Ovary (tissue), 9 donors: Measurements from ENCODE around the gene THAP4. TPM values are rescaled to one million over a fixed set of nuclear protein-coding genes. Genes with fewer than 3 reads are reported as not detected.
A peak's percentile ranks its signal among the peaks of the same experiment; 100 is the strongest.

Source experiments
- DNase-seq, 5 donors: peaks; one replicate each; pipeline ENCODE4 v3.0.0-alpha.2; 2019 to 2020
- H3K27ac ChIP-seq, 2 donors: fragments of 200-600 bp; one replicate each; pipeline versions ENCODE4 v1.5.1 to v1.8.0; 2019 to 2022
- H3K27me3 ChIP-seq: fragments of 200-600 bp; one replicate; pipeline ENCODE4 v1.8.0; 2022
- H3K36me3 ChIP-seq: fragments of 200-600 bp; sonication (generic); one replicate; pipeline ENCODE4 v1.5.1; 2019
- H3K4me1 ChIP-seq: one replicate; pipeline ENCODE4 v1.8.1; 2013; ENCODE audit warnings: mild to moderate bottlenecking, moderate library complexity; ENCODE audit not compliant: insufficient read depth
- H3K4me3 ChIP-seq: fragments of 200-600 bp; sonication (generic); one replicate; pipeline ENCODE4 v1.5.1; 2017
- H3K9me3 ChIP-seq, 2 donors: fragments of 200-600 bp in 1 of 2; sonication (generic) in 1 of 2; one replicate each; pipeline versions ENCODE4 v1.5.1 to v1.8.1; 2013 to 2019; ENCODE audit warnings: mild to moderate bottlenecking in 1 of 2, moderate library complexity in 1 of 2
- CTCF ChIP-seq, 3 donors: fragments of 450-650 bp in 2 of 3; fragments of 200-600 bp in 1 of 3; IDR thresholded peaks; one replicate each; pipeline versions ENCODE4 v1.5.1 to v1.8.0; 2016 to 2022; ENCODE audit warnings: antibody characterized with exemption in 3 of 3, mild to moderate bottlenecking in 1 of 3
- EP300 ChIP-seq: sonication (generic); formaldehyde crosslinking; IDR thresholded peaks from one replicate; pipeline ENCODE4 v1.6.1; 2017; ENCODE audit warnings: antibody characterized with exemption
- POLR2A ChIP-seq: fragments of 450-650 bp; IDR thresholded peaks from one replicate; pipeline ENCODE4 v1.6.1; 2017; ENCODE audit warnings: antibody characterized with exemption, mild to moderate bottlenecking, moderate library complexity
- WGBS, 3 donors: extraction: QIAGEN DNeasy Blood & Tissue Kit in 1 of 3; methylation state at CpG; one replicate each; pipeline versions ENCODE4 v1.1.5 to v1.1.7; 2013 to 2017; 5-methylcytosine and 5-hydroxymethylcytosine counted together
- intact Hi-C, 4 donors: fragments of 100-400 bp; cut with DNase I; formaldehyde crosslinking; loops; one replicate each; pipeline versions ENCODE4 v1.11.0 to v1.15.1; 2022 to 2023
- polyA plus RNA-seq, 2 donors: library from polyadenylated mRNA; stranded (reverse); fragments of 200-250 nt in 1 of 2; fragments of 350-450 nt in 1 of 2; fragmentation: Illumina TruSeq in 1 of 2; extraction: RNeasy Lipid Tissue Mini Kit (QIAGEN cat#74804) in 1 of 2; gene quantifications; one replicate each; pipeline ENCODE4 v1.2.3, GENCODE V29; 2013 to 2014
- total RNA-seq, 7 donors: library from RNA; depleted of rRNA in 2 of 7; stranded (reverse); fragments of >200 nt in 2 of 7; fragmentation: NEBNext Ultra II Directional in 3 of 7; extraction: Animal tissue kit (Norgen Biotek cat#: 25700) in 3 of 7; gene quantifications; one replicate each; pipeline versions ENCODE4 v1.1.0 to v1.2.4, GENCODE V29; 2016 to 2023
- donor health status: DM: no; HTN: no; CAD: no; lungs with moderate emphysema.
- donor health status: DM: no; HTN: no; CAD: no.
- donor health status: Bipolar disorder and iron deficiency.
- donor health status: DM: yes; HTN: yes; CAD: no.
- donor health status: DM: no; HTN: no; CAD: no.
- donor health status: DM: yes; HTN: yes; CAD: no.

Gene THAP4
- total and polyA plus RNA-seq, 9 donors: 12.1 to 54.7 (median 40.3) TPM

GRCh38 chr2:241613017-241613780 is 23.8 kb downstream of the THAP4 start:
- WGBS, 3 donors: 45 to 50% (median 49%) methylated on average over 15 of the region's 15 CpGs
- TF ChIP-seq POLR2A (no peak), EP300 (no peak), CTCF (IDR thresholded peaks at IDR 0.05) (no peak)
- H3K27me3 ChIP-seq: no peaks in the 10 kb centered on the region
- peaks cover 15% of the 10 kb centered on the region for H3K4me1 ChIP-seq
- intact Hi-C loops: no loop called here
- H3K27ac ChIP-seq: peak overlapping the region in 1 of 2 donors; percentile 48
- peak in 1 of 5 donors; percentile 34 for DNase-seq
- H3K9me3 ChIP-seq: no peaks in the 10 kb centered on the region
- no peaks in the 10 kb centered on the region for H3K36me3 ChIP-seq
- no peak overlapping the region for H3K4me3 ChIP-seq

- no peak overlapping the region for H3K4me3 ChIP-seq
- no peaks in the 10 kb centered on the region for H3K36me3 ChIP-seq
- H3K27ac ChIP-seq: peak overlapping the region in 1 of 2 donors; percentile 48
- no peak for TF ChIP-seq EP300
- TF ChIP-seq CTCF (IDR thresholded peaks at IDR 0.05): no peak
- no peak for TF ChIP-seq POLR2A
- 46 to 51% (median 48%) methylated on average over 20 of the region's 20 CpGs for WGBS, 3 donors
- DNase-seq: no peak
- H3K27me3 ChIP-seq: no peaks in the 10 kb centered on the region
- peaks cover 15% of the 10 kb centered on the region for H3K4me1 ChIP-seq
- no peaks in the 10 kb centered on the region for H3K9me3 ChIP-seq
- intact Hi-C loops: no loop called here
Measured at GRCh38 chr2:241612156-241613016, 24.6 kb downstream of the THAP4 start.

GRCh38 chr2:241611062-241611461 is 25.9 kb downstream of the THAP4 start:
- no peaks in the 10 kb centered on the region for H3K27me3 ChIP-seq
- WGBS, 3 donors: 92% methylated on average over 13 of the region's 13 CpGs
- peaks cover 15% of the 10 kb centered on the region for H3K4me1 ChIP-seq
- intact Hi-C loops: no loop called here
- peak overlapping the region in 1 of 2 donors; percentile 49 for H3K27ac ChIP-seq
- no peak overlapping the region for H3K4me3 ChIP-seq
- peak in 1 of 5 donors; percentile 36 for DNase-seq
- no peaks in the 10 kb centered on the region for H3K9me3 ChIP-seq
- H3K36me3 ChIP-seq: no peaks in the 10 kb centered on the region
- no peak for TF ChIP-seq POLR2A
- TF ChIP-seq EP300: no peak
- no peak for TF ChIP-seq CTCF (IDR thresholded peaks at IDR 0.05)

GRCh38 chr2:241609859-241610793 is 26.8 kb downstream of the THAP4 start:
- WGBS, 3 donors: 6 to 10% (median 7%) methylated on average over 52 to 76 of the region's 76 CpGs
- DNase-seq: peak; percentile 76 to 90 (median 80)

More at GRCh38 chr2:241609859-241610793, 26.8 kb downstream of the THAP4 start:
- Histone ChIP-seq H3K27ac (peak overlapping the region; percentile 39 to 49), H3K9me3 (no peaks in the 10 kb centered on the region), H3K27me3 (no peaks in the 10 kb centered on the region), H3K36me3 (no peaks in the 10 kb centered on the region), H3K4me3 (peak overlapping the region; percentile 66), H3K4me1 (peaks cover 15% of the 10 kb centered on the region)
- TF ChIP-seq CTCF (IDR thresholded peaks at IDR 0.05) (peak; percentile 68 to 69 (median 69)), EP300 (no peak)
- intact Hi-C loops: no loop called here
